Measurements from ENCODE around the gene FAM163A. TPM values are rescaled to one million over a fixed set of nuclear protein-coding genes. Genes with fewer than 3 reads are reported as not detected.

Gene FAM163A
- polyA plus RNA-seq, 3 donors, result not detected

DNA sequence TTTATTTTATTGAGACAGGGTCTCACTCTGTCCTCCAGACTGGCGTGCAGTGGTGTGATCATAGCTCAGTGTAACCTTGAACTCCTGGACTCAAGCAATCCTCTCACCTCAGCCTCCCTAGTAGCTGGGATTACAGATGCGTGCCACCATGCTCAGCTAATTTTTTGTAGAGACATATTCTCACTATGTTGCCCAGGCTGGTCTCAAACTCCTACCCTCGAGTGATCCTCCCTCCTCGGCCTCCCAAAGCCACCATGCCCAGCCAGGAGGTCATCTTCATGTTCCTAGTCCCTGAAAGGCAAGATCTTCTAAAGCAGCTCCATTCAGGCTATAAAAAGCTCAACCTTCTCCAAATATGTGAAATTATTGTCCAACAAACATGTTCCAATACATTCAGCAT is 80.6 kb downstream of the FAM163A start:
- Histone ChIP-seq H3K79me2 (ENCODE audit: insufficient read depth, low read length) (no peaks in the 10 kb centered on the region), H3K27me3 (ENCODE audit: control insufficient read depth in 2 of 2, insufficient read depth in 2 of 2, low read length in 2 of 2) (no peaks in the 10 kb centered on the region), H3K4me3 (replicated peaks in 1 of 3; ENCODE audit: low read depth in 2 of 3, low read length in 3 of 3) (no peak overlapping the region), H3K4me2 (replicated peaks; ENCODE audit: extremely low read depth, low read length, poor library complexity, severe bottlenecking) (no peak overlapping the region), H2AFZ (ENCODE audit: insufficient read depth, low read depth, low read length, poor library complexity, severe bottlenecking) (no peak overlapping the region), H3K27ac (ENCODE audit: low read depth in 1 of 2, low read length in 2 of 2) (no peak overlapping the region), H3K36me3 (replicated peaks in 1 of 2; ENCODE audit: control insufficient read depth in 1 of 2, insufficient read depth in 2 of 2, low read length in 2 of 2) (no peaks in the 10 kb centered on the region), H3K9me3 (replicated peaks in 1 of 2; ENCODE audit: control insufficient read depth in 1 of 2, insufficient read depth in 1 of 2, low read length in 2 of 2) (no peaks in the 10 kb centered on the region), H3K4me1 (ENCODE audit: control insufficient read depth in 1 of 2, insufficient read depth in 2 of 2, low read length in 2 of 2) (peaks cover 5 to 8% of the 10 kb centered on the region in 2 donors), H3K9ac (ENCODE audit: insufficient read depth, low read length, poor library complexity, severe bottlenecking) (no peak overlapping the region), H4K20me1 (ENCODE audit: insufficient read depth, low read length) (no peaks in the 10 kb centered on the region)
- no peak overlapping the region for H3K27ac Mint-ChIP-seq
- H3K36me3 Mint-ChIP-seq, result no peaks in the 10 kb centered on the region
- H3K9me3 Mint-ChIP-seq, result no peaks in the 10 kb centered on the region
- 97% methylated on average over 4 of the region's 4 CpGs for WGBS (ENCODE audit: insufficient coverage)
- intact Hi-C loops (cut with micrococcal nuclease), result no loop called here
- H3K4me1 Mint-ChIP-seq, result peaks cover 27% of the 10 kb centered on the region
- TF ChIP-seq CTCF (IDR thresholded peaks at IDR 0.05), result no peak
- H3K27me3 Mint-ChIP-seq (ENCODE audit: low read depth in 3 of 3), result peaks cover 1 to 3% (median 3%) of the 10 kb centered on the region in 3 donors
- DNase-seq, result no peak
- no peak overlapping the region for H3K4me3 Mint-ChIP-seq

DNA sequence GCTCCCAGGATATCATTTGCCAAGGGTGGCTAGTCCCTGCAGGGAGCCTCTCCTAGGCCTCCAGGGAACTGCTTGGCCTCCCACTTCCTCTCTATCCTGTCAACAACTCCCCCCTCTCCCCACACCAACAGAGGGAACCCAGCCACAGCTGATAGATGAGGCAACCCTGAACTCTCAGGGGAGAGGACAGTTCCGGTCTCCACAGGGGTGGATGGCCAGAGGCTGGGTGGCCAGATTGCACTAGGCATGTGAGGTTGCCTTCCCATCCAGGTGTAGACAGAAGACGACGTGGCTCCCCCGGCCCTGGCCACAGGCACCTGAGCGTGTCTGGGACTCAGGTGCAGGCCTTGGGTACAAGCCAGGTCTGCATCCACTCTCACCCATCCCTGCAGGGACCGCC is 81.2 kb downstream of the FAM163A start:
- no peaks in the 10 kb centered on the region for H3K9me3 Mint-ChIP-seq
- Histone ChIP-seq H3K4me1 (ENCODE audit: control insufficient read depth in 1 of 2, insufficient read depth in 2 of 2, low read length in 2 of 2) (peaks cover 5 to 8% of the 10 kb centered on the region in 2 donors), H3K36me3 (replicated peaks in 1 of 2; ENCODE audit: control insufficient read depth in 1 of 2, insufficient read depth in 2 of 2, low read length in 2 of 2) (no peaks in the 10 kb centered on the region), H3K27ac (ENCODE audit: low read depth in 1 of 2, low read length in 2 of 2) (no peak overlapping the region), H3K4me3 (replicated peaks in 1 of 3; ENCODE audit: low read depth in 2 of 3, low read length in 3 of 3) (no peak overlapping the region), H3K9me3 (replicated peaks in 1 of 2; ENCODE audit: control insufficient read depth in 1 of 2, insufficient read depth in 1 of 2, low read length in 2 of 2) (no peaks in the 10 kb centered on the region), H3K9ac (ENCODE audit: insufficient read depth, low read length, poor library complexity, severe bottlenecking) (no peak overlapping the region), H4K20me1 (ENCODE audit: insufficient read depth, low read length) (no peaks in the 10 kb centered on the region), H3K79me2 (ENCODE audit: insufficient read depth, low read length) (no peaks in the 10 kb centered on the region), H3K4me2 (replicated peaks; ENCODE audit: extremely low read depth, low read length, poor library complexity, severe bottlenecking) (no peak overlapping the region), H3K27me3 (ENCODE audit: control insufficient read depth in 2 of 2, insufficient read depth in 2 of 2, low read length in 2 of 2) (no peaks in the 10 kb centered on the region), H2AFZ (ENCODE audit: insufficient read depth, low read depth, low read length, poor library complexity, severe bottlenecking) (no peak overlapping the region)
- H3K4me1 Mint-ChIP-seq, result peaks cover 27% of the 10 kb centered on the region
- H3K27me3 Mint-ChIP-seq (ENCODE audit: low read depth in 3 of 3), result peaks cover 0 to 1% (median 0%) of the 10 kb centered on the region in 3 donors
- intact Hi-C loops (cut with micrococcal nuclease), result no loop called here
- DNase-seq, result no peak
- H3K4me3 Mint-ChIP-seq, result no peak overlapping the region
- H3K36me3 Mint-ChIP-seq, result no peaks in the 10 kb centered on the region
- no peak overlapping the region for H3K27ac Mint-ChIP-seq
- no peak for TF ChIP-seq CTCF (IDR thresholded peaks at IDR 0.05)
- 76% methylated on average over 5 of the region's 6 CpGs for WGBS (ENCODE audit: insufficient coverage)
